ENCODE data around the gene PRR23E. TPM values are rescaled to one million over a fixed set of nuclear protein-coding genes. Genes with fewer than 3 reads are reported as not detected.

Gene PRR23E
- total and polyA plus RNA-seq, 2 donors (not counting 3 experiments of a cell fraction or from before 2014, with no cell fraction given): not detected

DNA sequence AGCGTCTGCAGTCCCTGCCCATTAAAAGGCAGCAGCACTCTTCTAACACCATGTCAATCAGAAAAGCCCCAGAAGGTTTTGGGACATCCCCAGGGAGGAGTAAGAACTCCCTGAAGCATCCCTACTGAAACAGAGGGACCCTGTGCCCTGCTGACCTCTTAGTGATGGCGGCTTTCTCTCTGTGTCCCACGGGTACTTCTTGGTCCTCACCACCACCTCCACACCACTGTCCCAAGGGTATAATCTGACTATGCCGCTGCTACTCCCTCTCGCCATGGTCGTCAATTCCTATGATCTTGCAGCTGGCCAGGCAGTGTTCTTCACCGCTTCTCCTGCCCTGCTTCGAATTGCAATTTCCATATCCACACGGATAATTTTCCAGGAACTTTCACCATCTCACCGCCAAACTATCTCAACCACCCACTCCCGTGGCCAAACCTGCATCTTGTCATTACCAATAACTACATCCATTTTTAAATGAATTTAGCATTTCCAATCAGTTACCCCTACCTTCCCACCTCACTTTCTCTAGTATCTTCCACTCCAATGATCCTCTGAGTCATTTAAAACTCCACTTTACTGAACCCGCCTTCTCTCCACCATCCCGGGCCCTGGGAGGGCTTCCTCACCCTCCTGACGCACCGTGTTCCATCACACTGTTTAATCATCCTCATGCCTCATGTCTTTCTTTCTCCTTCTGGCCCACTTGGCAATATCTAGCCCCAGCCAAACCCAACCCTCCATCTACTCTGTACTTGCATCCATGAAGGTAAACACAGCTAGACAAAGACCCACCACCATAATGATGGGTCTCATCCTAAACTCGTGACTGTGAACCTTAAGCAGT, 23.7 kb downstream of the PRR23E start:
- Histone ChIP-seq H3K79me2 (ENCODE audit: control insufficient read depth, insufficient read depth, low read length) (no peaks in the 10 kb centered on the region), H3K4me3 (replicated peaks in 1 of 3; ENCODE audit: insufficient read depth in 1 of 3, low read depth in 1 of 3, low read length in 3 of 3) (no peak overlapping the region), H3K36me3 (ENCODE audit: control insufficient read depth in 2 of 2, extremely low read depth in 1 of 2, insufficient read depth in 2 of 2, low read length in 2 of 2) (no peaks in the 10 kb centered on the region), H3K27ac (ENCODE audit: insufficient read depth, low read depth, low read length) (no peak overlapping the region), H3K27me3 (ENCODE audit: control insufficient read depth in 2 of 2, insufficient read depth in 2 of 2, low read length in 2 of 2) (peaks cover 0 to 3% of the 10 kb centered on the region in 2 experiments), H3K4me2 (ENCODE audit: insufficient read depth, low read length) (no peak overlapping the region), H3K9me3 (replicated peaks; ENCODE audit: control insufficient read depth, insufficient read depth, low read length) (no peaks in the 10 kb centered on the region), H3K9me1 (replicated peaks; ENCODE audit: control insufficient read depth, extremely low read depth, insufficient read depth, low read length) (no peaks in the 10 kb centered on the region), H2AFZ (ENCODE audit: low read depth, low read length) (no peak overlapping the region), H4K20me1 (replicated peaks; ENCODE audit: control insufficient read depth, extremely low read depth, insufficient read depth, low read length) (no peaks in the 10 kb centered on the region), H3K9ac (replicated peaks; ENCODE audit: extremely low read depth, insufficient read depth, low read length) (no peak overlapping the region), H3K4me1 (ENCODE audit: control insufficient read depth, extremely low read depth, insufficient read depth, low read length) (no peaks in the 10 kb centered on the region)
- no TSS peak for BruUV-seq (replicated peaks)
- no peak for FAIRE-seq
- CTCF ChIA-PET: no interaction called here
- dilution Hi-C loops (cut with MboI; ENCODE audit: extremely low pct_ligation_motif_present, low sequenced_read_pairs) (no loop called here), intact Hi-C loops (cut with micrococcal nuclease) (no loop called here)
- no peak for DNase-seq (ENCODE audit: low read depth, low spot score)
- TF ChIP-seq, protein P1, sequence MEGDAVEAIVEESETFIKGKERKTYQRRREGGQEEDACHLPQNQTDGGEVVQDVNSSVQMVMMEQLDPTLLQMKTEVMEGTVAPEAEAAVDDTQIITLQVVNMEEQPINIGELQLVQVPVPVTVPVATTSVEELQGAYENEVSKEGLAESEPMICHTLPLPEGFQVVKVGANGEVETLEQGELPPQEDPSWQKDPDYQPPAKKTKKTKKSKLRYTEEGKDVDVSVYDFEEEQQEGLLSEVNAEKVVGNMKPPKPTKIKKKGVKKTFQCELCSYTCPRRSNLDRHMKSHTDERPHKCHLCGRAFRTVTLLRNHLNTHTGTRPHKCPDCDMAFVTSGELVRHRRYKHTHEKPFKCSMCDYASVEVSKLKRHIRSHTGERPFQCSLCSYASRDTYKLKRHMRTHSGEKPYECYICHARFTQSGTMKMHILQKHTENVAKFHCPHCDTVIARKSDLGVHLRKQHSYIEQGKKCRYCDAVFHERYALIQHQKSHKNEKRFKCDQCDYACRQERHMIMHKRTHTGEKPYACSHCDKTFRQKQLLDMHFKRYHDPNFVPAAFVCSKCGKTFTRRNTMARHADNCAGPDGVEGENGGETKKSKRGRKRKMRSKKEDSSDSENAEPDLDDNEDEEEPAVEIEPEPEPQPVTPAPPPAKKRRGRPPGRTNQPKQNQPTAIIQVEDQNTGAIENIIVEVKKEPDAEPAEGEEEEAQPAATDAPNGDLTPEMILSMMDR (IDR thresholded peaks at IDR 0.05; ENCODE audit: extremely low read depth in 1 of 2, insufficient read depth in 1 of 2, low read depth in 1 of 2, low read length in 2 of 2): no peak
- TF ChIP-seq EZH2 (IDR thresholded peaks at IDR 0.05; ENCODE audit: borderline replicate concordance, low read depth, low read length, severe bottlenecking) (no peak), FOS (IDR thresholded peaks at IDR 0.05; ENCODE audit: borderline replicate concordance, insufficient read depth, low read length) (no peak), GATA2 (IDR thresholded peaks at IDR 0.05; ENCODE audit: insufficient read depth, insufficient read length, low read depth, low read length) (no peak), JUN (IDR thresholded peaks at IDR 0.05; ENCODE audit: borderline replicate concordance, insufficient read depth, insufficient read length, low read depth) (no peak), MYC (IDR thresholded peaks at IDR 0.05; ENCODE audit: low read depth, low read length) (no peak), POLR2AphosphoS5 (IDR thresholded peaks at IDR 0.05; ENCODE audit: insufficient read depth, low read depth, low read length) (no peak), POLR2A (IDR thresholded peaks at IDR 0.05; ENCODE audit: low read depth, low read length) (no peak)
- TF ChIP-seq, protein P2, sequence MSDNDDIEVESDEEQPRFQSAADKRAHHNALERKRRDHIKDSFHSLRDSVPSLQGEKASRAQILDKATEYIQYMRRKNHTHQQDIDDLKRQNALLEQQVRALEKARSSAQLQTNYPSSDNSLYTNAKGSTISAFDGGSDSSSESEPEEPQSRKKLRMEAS (IDR thresholded peaks at IDR 0.05; ENCODE audit: insufficient read depth, insufficient read length): no peak
- POLR2A ChIA-PET: no interaction called here

All from endothelial cell of umbilical vein (primary cell).